ENCODE measurements around the gene LIPC. TPM values are rescaled to one million over a fixed set of nuclear protein-coding genes. Genes with fewer than 3 reads are reported as not detected.

Gene LIPC
- total and polyA plus RNA-seq, 2 of the 4 experiments (the other 2 are of a cell fraction) = 0.07 TPM; not detected in 1

GRCh38 chr15:58384667-58385066 is 47.1 kb upstream of the LIPC start (continued):
- TF ChIP-seq CTCF (conservative IDR thresholded peaks at IDR 0.05; ENCODE audit: low read depth, low read length) = no peak
- TF ChIP-seq CEBPB (IDR thresholded peaks at IDR 0.05; ENCODE audit: low read depth, low read length) = no peak
- no peak for TF ChIP-seq BHLHE40 (IDR thresholded peaks at IDR 0.05; ENCODE audit: low read depth, low read length)
- TF ChIP-seq MXI1 (IDR thresholded peaks at IDR 0.05; ENCODE audit: borderline replicate concordance, low read depth, low read length) = no peak

DNA sequence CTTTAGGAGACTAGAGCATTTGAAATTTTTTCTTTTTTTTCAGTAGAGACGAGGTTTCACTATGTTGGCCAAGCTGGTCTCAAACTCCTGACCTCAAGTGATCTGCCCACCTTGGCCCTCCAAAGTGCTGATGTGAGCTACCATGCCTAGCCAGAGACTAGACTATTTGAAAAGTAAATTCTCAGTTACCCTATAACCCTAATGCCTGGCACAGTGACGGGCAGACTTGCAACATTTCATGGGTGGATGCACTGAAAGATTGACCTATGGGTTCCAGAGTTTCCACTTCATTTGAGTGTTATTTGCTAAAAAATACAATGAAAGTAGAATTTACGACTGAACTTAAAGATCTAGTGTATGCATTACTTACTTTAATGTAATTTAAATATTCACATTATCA is 45.7 kb upstream of the LIPC start:
- ChIA-PET CTCF (interaction anchor here (1.4 kb wide), 1 partner anchor 53 kb away, joined by 4 read pairs; no protein-coding TSS in a partner anchor), POLR2A (ENCODE audit: unreplicated experiment) (interaction anchor here (0.7 kb wide), 1 partner anchor 11 kb away, joined by 3 read pairs; no protein-coding TSS in a partner anchor)
- H2BK15ac ChIP-seq (ENCODE audit: low read depth, low read length) = no peak overlapping the region
- BruUV-seq (replicated peaks) = no TSS peak
- ATAC-seq (ENCODE audit: low read depth) (no peak), DNase-seq (no peak)
- no peak overlapping the region for H3K4me2 ChIP-seq (ENCODE audit: low read depth, low read length)
- H2AK9ac ChIP-seq (replicated peaks; ENCODE audit: low read depth, low read length, poor library complexity) = no peak overlapping the region
- H2AK5ac ChIP-seq (ENCODE audit: low read depth, low read length) = no peak overlapping the region
- dilution Hi-C loops (cut with HindIII; ENCODE audit: low sequenced_read_pairs, unreplicated experiment) = no loop called here
- H4K5ac ChIP-seq (ENCODE audit: low read depth, low read length) = no peak overlapping the region
- no peaks in the 10 kb centered on the region for H3K27me3 ChIP-seq (ENCODE audit: control insufficient read depth, insufficient read depth, low read length)
- peak overlapping the region; percentile 20; the same call in 1 of the 2 replicates for H2BK20ac ChIP-seq (ENCODE audit: low read depth, low read length)
- H3K36me3 ChIP-seq (ENCODE audit: control insufficient read depth, insufficient read depth, low read length) = no peaks in the 10 kb centered on the region
- H3K79me1 ChIP-seq (ENCODE audit: low read depth in 1 of 2, low read length in 2 of 2) = no peaks in the 10 kb centered on the region
- H3K4me3 ChIP-seq (ENCODE audit: insufficient read depth, low read depth, low read length) = no peak overlapping the region
- no peak overlapping the region for H3K14ac ChIP-seq (replicated peaks; ENCODE audit: low read depth, low read length)
- H4K91ac ChIP-seq (ENCODE audit: insufficient read depth, low read depth, low read length) = no peak overlapping the region
- H2BK120ac ChIP-seq (ENCODE audit: low read depth, low read length) = 0 out of 2 replicates have a peak overlapping the region, but pooled peaks have one; percentile 6
- H3K27ac ChIP-seq (ENCODE audit: insufficient read depth, low read length) = no peak overlapping the region
- no peak overlapping the region for H3K23ac ChIP-seq (ENCODE audit: low read depth, low read length)
- no peaks in the 10 kb centered on the region for H3K9me3 ChIP-seq (ENCODE audit: control insufficient read depth, insufficient read depth, low read length)
- no peak overlapping the region for H4K8ac ChIP-seq (ENCODE audit: low read depth in 2 of 2, low read length in 2 of 2)
- peaks cover 5% of the 10 kb centered on the region; the same call in 1 of the 2 replicates for H3K9me1 ChIP-seq (ENCODE audit: insufficient read depth, low read length)
- in situ Hi-C loops (cut with MboI; ENCODE audit: low sequenced_read_pairs) = no loop called here
- H4K20me1 ChIP-seq (ENCODE audit: insufficient read depth, low read length) = no peaks in the 10 kb centered on the region
- intact Hi-C loops (cut with micrococcal nuclease) = loop anchor here (5.0 kb wide), 1 partner anchor 166 kb away; no protein-coding TSS in a partner anchor
- H3K18ac ChIP-seq (ENCODE audit: low read depth, low read length) = no peak overlapping the region
- H3K4ac ChIP-seq (ENCODE audit: low read depth, low read length) = peak overlapping the region; percentile 7; the same call in 1 of the 2 replicates
- no peak overlapping the region for H2AFZ ChIP-seq (replicated peaks; ENCODE audit: low read length, poor library complexity)
- H2BK5ac ChIP-seq (ENCODE audit: low read depth, low read length, poor library complexity, severe bottlenecking) = no peak overlapping the region
- H3K56ac ChIP-seq (ENCODE audit: extremely low read depth, insufficient read depth, low read length) = no peak overlapping the region
- no CpG with 5 or more reads among the region's 3 CpGs for WGBS, 2 experiments (ENCODE audit: extremely low coverage in 2 of 2, insufficient read length in 1 of 2)
- H3K9ac ChIP-seq (ENCODE audit: low read depth, low read length) = no peak overlapping the region
- H3K4me1 ChIP-seq (ENCODE audit: control insufficient read depth, insufficient read depth, low read length) = peaks cover 8% of the 10 kb centered on the region
- TF ChIP-seq MAFK (IDR thresholded peaks at IDR 0.05; ENCODE audit: low read depth, low read length) = no peak
- no peak for TF ChIP-seq BHLHE40 (IDR thresholded peaks at IDR 0.05; ENCODE audit: low read depth, low read length)
- no peak for TF ChIP-seq FOS (IDR thresholded peaks at IDR 0.05; ENCODE audit: low read depth, low read length)
- TF ChIP-seq RAD21 (IDR thresholded peaks at IDR 0.05; ENCODE audit: low read length) = no peak
- TF ChIP-seq, protein P1, sequence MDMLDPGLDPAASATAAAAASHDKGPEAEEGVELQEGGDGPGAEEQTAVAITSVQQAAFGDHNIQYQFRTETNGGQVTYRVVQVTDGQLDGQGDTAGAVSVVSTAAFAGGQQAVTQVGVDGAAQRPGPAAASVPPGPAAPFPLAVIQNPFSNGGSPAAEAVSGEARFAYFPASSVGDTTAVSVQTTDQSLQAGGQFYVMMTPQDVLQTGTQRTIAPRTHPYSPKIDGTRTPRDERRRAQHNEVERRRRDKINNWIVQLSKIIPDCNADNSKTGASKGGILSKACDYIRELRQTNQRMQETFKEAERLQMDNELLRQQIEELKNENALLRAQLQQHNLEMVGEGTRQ (IDR thresholded peaks at IDR 0.05; ENCODE audit: low read depth, low read length) = no peak
- TF ChIP-seq POLR2A (IDR thresholded peaks at IDR 0.05; ENCODE audit: low read depth, low read length) = no peak
- no peak for TF ChIP-seq CTCF (conservative IDR thresholded peaks at IDR 0.05; ENCODE audit: low read depth, low read length)
- TF ChIP-seq RFX5 (IDR thresholded peaks at IDR 0.05; ENCODE audit: low read depth, low read length) = no peak
- TF ChIP-seq MAZ (IDR thresholded peaks at IDR 0.05; ENCODE audit: borderline replicate concordance, low read depth, low read length) = no peak

Data from IMR-90 (cell line).